Adrenal gland (tissue), 5 donors: Measurements from ENCODE around the gene RAD51B.

ENCODE experiments used
- POLR2A ChIP-seq, 2 donors: fragments of 450-650 bp; IDR thresholded peaks; one replicate each; pipeline ENCODE4 v1.6.1; 2017; ENCODE audit warnings: antibody characterized with exemption in 2 of 2, mild to moderate bottlenecking in 2 of 2, moderate library complexity in 1 of 2
- TF ChIP-seq, protein P1 (sequence below), 6 experiments: fragments of 450-650 bp in 4 of 6; fragments of 200-600 bp in 2 of 6; sonication (generic) in 1 of 6; IDR thresholded peaks; 1 replicate in 5 of 6; 2 replicates in 1 of 6; pipeline versions ENCODE4 v1.5.1 to v1.8.0; 2016 to 2021; ENCODE audit warnings: antibody characterized with exemption in 6 of 6, mild to moderate bottlenecking in 2 of 6, moderate library complexity in 1 of 6
- donor health status: DM: no; HTN: no; CAD: no.

DNA sequence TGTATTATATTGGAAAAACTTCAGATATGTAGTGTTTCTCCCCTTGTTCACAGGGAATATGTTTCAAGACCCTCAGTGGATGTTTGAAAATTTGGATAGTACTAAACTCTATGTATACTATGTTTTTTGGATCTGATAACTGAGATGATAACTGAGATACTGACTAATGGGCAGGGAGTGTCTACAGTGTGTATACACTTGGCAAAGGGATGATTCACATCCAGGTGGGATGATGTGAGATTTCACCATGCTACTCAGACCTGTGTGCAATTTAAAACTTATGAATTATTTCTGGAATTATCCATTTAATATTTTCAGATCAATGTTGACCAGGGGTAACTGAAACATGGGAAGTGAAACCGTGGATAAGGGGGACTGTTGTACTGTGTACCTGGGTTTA lies 13.8 kb downstream of the RAD51B start:
- TF ChIP-seq, protein P1, sequence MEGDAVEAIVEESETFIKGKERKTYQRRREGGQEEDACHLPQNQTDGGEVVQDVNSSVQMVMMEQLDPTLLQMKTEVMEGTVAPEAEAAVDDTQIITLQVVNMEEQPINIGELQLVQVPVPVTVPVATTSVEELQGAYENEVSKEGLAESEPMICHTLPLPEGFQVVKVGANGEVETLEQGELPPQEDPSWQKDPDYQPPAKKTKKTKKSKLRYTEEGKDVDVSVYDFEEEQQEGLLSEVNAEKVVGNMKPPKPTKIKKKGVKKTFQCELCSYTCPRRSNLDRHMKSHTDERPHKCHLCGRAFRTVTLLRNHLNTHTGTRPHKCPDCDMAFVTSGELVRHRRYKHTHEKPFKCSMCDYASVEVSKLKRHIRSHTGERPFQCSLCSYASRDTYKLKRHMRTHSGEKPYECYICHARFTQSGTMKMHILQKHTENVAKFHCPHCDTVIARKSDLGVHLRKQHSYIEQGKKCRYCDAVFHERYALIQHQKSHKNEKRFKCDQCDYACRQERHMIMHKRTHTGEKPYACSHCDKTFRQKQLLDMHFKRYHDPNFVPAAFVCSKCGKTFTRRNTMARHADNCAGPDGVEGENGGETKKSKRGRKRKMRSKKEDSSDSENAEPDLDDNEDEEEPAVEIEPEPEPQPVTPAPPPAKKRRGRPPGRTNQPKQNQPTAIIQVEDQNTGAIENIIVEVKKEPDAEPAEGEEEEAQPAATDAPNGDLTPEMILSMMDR (IDR thresholded peaks at IDR 0.05): no peak
- TF ChIP-seq POLR2A (IDR thresholded peaks at IDR 0.05): no peak
